Lower leg skin (tissue), 4 donors: ENCODE data around the gene TBRG4. TPM values are rescaled to one million over a fixed set of nuclear protein-coding genes. Genes with fewer than 3 reads are reported as not detected.

Source experiments
- DNase-seq, 2 donors: peaks; one replicate each; pipeline ENCODE4 v3.0.0-alpha.2; 2019; ENCODE audit warnings: low spot score in 2 of 2
- H3K4me3 ChIP-seq: fragments of 200-600 bp; sonication (generic); 2 replicates; pipeline ENCODE4 v1.5.1; 2017; ENCODE audit warnings: mild to moderate bottlenecking, low read depth; ENCODE audit not compliant: poor library complexity, severe bottlenecking
- POLR2A ChIP-seq, 2 donors: fragments of 450-650 bp; IDR thresholded peaks; one replicate each; pipeline ENCODE4 v1.6.1; 2016 to 2017; ENCODE audit warnings: antibody characterized with exemption in 2 of 2, mild to moderate bottlenecking in 1 of 2, moderate library complexity in 1 of 2
- WGBS, 2 donors: methylation state at CpG; one replicate each; pipeline ENCODE4 v1.1.5; 2018; 5-methylcytosine and 5-hydroxymethylcytosine counted together
- intact Hi-C: fragments of 100-400 bp; cut with DNase I; formaldehyde crosslinking; loops from one replicate; pipeline ENCODE4 v1.15.0; 2023; ENCODE audit warnings: low total_unique reads
- total RNA-seq, 4 donors: library from RNA; depleted of rRNA; stranded (reverse); fragments of >200 nt; gene quantifications; one replicate each; pipeline ENCODE4 v1.1.0, GENCODE V29; 2016
- TF ChIP-seq, protein P1 (sequence below), 3 donors: fragments of 450-650 bp; IDR thresholded peaks; one replicate each; pipeline ENCODE4 v1.5.1; 2016; ENCODE audit warnings: antibody characterized with exemption in 3 of 3, mild to moderate bottlenecking in 3 of 3, moderate library complexity in 2 of 3

Gene TBRG4
- total RNA-seq, 4 donors from 2014 or later, result 46.0 to 62.3 (median 58.1) TPM

DNA sequence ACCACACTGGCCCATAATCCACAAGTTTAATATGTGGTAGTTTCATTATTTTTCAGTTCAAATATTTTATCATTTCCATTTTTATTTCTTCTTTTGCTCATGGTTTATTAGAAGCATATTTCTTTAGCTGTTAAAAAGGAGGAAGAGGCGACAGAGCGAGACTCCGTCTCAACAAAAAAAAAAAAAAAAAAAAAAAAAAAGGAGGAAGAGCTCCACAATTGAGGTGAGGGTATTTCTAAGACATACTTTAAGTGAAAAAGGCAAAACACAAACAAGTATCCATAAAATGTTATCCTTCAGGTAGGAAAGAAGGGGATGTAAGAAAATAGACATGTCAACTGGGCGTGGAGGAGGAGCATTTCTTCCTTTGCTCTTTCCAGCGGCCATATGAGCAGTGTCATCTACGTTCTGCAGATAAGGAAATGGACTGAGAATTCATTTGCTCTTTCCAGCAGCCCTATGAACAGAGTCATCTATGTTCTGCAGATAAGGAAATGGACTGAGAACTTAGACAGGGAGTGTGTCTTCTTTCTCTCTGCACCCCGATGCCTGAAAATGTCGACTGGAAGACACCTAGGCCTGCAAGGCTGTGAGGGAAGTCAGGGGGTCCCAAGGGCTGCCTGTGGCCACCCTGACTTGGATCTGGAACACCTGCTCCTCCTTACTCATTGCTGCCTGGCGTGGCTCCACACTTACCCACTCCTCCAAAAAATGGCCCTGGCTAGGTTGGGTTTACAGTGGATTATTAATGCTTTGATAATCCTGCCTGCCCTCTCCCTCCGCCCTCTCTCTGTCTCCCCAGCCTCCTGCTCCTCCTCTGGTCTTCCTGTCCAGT is 27.2 kb upstream of the TBRG4 start:
- TF ChIP-seq, protein P1, sequence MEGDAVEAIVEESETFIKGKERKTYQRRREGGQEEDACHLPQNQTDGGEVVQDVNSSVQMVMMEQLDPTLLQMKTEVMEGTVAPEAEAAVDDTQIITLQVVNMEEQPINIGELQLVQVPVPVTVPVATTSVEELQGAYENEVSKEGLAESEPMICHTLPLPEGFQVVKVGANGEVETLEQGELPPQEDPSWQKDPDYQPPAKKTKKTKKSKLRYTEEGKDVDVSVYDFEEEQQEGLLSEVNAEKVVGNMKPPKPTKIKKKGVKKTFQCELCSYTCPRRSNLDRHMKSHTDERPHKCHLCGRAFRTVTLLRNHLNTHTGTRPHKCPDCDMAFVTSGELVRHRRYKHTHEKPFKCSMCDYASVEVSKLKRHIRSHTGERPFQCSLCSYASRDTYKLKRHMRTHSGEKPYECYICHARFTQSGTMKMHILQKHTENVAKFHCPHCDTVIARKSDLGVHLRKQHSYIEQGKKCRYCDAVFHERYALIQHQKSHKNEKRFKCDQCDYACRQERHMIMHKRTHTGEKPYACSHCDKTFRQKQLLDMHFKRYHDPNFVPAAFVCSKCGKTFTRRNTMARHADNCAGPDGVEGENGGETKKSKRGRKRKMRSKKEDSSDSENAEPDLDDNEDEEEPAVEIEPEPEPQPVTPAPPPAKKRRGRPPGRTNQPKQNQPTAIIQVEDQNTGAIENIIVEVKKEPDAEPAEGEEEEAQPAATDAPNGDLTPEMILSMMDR (IDR thresholded peaks at IDR 0.05), result no peak
- no peak for TF ChIP-seq POLR2A (IDR thresholded peaks at IDR 0.05)
- intact Hi-C loops, result loop anchor here (10.0 kb wide), 1 partner anchor 284 kb away; no protein-coding TSS in a partner anchor
- no peak for DNase-seq
- no peak overlapping the region for H3K4me3 ChIP-seq
- WGBS, 2 donors, result 73 to 80% methylated on average over 10 of the region's 10 CpGs

DNA sequence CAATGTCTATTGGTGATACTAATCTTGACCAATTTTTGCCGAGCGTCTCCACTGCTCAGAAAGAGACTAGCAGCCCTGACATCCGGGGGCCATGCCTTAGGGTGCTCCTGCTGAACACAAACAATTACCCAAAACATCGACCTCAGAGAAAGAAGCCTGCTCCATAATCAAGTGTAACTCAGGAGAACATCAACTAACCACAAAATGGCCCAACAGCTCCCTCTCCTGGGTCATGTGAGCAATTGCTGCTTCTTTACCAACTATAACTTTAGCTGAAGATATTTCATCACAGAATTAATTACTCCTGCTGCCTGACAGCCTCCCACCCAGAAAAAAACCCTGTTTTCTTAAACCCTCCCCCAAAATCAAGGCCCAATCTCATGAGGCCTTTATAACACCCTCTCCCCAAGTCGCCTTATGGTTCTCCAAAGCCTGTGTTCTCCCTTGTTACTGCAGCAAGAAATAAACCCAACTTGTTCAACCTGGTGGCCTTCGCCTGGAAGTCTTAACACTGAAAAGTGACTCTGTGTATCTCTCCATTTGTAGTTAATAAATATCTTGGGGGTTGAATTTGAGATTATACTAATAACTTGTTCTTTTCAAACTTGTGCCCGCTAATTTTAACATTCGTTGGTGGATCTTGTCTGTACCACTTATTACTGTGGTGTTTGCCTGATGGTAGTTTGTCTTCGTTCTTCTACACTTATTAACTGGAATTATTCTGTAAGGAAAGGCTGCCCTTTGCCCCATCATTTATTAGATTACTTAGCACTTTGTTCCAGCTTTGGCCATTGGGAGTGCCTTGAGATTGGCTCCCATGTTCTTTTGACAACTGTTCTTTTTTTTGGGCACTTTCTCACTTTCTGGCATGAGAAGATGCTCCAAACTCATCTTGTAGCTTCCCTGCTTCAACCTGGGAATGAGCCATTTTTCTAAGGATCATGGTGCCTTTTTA is 24.9 kb upstream of the TBRG4 start:
- DNase-seq, result peak in 1 of 2 donors; percentile 23
- TF ChIP-seq POLR2A (IDR thresholded peaks at IDR 0.05), result no peak
- TF ChIP-seq, protein P1 (IDR thresholded peaks at IDR 0.05), result peak in 1 of 3 donors; percentile 50
- intact Hi-C loops, result loop anchor here (10.0 kb wide), 1 partner anchor 282 kb away; no protein-coding TSS in a partner anchor
- H3K4me3 ChIP-seq, result no peak overlapping the region
- 41 to 43% methylated on average over 9 of the region's 9 CpGs for WGBS, 2 donors

DNA sequence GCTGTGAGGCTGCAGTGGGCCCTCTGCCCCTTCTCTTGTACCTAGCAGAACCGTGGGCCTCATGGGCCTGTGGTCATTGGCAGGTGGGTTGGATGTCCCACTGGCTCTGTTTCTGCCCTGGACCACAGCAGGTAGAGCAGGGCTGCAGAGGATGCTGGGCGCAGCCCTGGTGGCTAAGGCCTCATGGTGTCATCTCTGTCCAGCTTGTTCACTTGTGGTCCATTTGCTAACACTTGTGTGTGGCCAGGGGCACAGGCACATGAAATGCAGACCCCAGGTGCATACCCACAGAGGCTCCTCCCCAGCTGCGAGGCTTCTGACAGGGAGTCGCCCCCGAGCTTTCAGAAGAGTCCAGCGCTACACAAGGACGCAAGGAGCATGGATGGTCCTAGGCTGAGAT is 22.4 kb upstream of the TBRG4 start:
- DNase-seq, result no peak
- 91 to 94% methylated on average over 6 of the region's 7 CpGs for WGBS, 2 donors
- TF ChIP-seq, protein P1 (IDR thresholded peaks at IDR 0.05), result no peak
- no peak for TF ChIP-seq POLR2A (IDR thresholded peaks at IDR 0.05)
- intact Hi-C loops, result loop anchor here (10.0 kb wide), 1 partner anchor 279 kb away; no protein-coding TSS in a partner anchor
- no peak overlapping the region for H3K4me3 ChIP-seq

DNA sequence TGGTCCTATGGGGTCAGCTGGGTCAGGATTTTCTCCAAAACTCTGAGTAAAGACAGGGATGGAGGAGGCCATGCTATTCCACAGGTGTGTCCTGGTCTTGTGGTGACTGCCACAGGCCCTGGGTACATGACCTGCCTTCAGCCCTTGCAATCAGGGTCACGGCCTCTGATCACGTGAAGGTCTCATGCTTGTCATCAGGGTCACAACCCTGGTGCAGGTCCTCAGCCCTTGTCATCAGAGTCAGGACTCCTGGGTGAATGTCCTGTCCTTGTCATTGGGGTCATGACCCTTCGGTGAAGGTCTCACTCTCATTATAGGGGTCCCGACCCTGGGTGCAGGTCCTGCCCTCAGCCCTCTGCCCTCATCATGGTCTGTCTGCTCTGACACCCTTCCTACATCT is 21.9 kb upstream of the TBRG4 start:
- no peak for TF ChIP-seq POLR2A (IDR thresholded peaks at IDR 0.05)
- TF ChIP-seq, protein P1 (IDR thresholded peaks at IDR 0.05), result no peak
- DNase-seq, result no peak
- no peak overlapping the region for H3K4me3 ChIP-seq
- intact Hi-C loops, result loop anchor here (10.0 kb wide), 1 partner anchor 279 kb away; no protein-coding TSS in a partner anchor
- WGBS, 2 donors, result 91 to 93% methylated on average over 4 of the region's 4 CpGs

DNA sequence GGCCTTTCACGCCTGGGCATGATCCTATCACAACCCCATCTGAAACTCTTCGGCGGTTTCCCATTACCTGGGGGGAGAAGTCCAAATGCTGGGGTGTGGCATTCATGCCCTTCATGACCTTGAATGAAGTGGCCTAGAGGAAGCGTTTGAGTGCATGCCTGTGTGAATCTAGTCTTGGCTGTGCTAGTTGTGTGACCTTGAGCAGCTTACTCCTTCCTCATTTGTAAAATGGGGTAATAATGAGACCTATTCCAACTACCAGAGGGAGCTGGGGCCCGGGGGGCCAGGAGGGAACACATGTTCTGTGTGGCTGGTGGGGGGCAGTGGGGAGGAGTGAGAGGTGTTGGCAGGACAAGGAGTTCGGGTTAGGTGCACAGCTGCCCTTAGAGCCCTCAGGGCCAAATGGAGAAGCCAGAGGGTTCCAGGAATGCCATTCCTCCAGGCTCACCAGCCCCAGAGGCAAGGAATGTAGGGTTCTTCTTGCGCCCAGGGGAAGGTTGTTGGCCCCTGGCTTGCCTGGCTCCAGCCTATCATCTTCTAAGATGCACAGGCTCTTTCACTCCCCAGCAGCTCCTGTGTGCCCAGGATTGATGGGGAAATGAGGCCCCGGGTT is 21.3 kb upstream of the TBRG4 start:
- no peak for DNase-seq
- TF ChIP-seq, protein P1 (IDR thresholded peaks at IDR 0.05), result no peak
- no peak for TF ChIP-seq POLR2A (IDR thresholded peaks at IDR 0.05)
- no peak overlapping the region for H3K4me3 ChIP-seq
- 77 to 84% methylated on average over 8 of the region's 8 CpGs for WGBS, 2 donors
- intact Hi-C loops, result loop anchor here (10.0 kb wide), 1 partner anchor 278 kb away; no protein-coding TSS in a partner anchor
